Measurements from ENCODE around the gene KCNG1.

GRCh38 chr20:51042064-51042463 is 19.2 kb upstream of the KCNG1 start:
- TF ChIP-seq, protein P1, sequence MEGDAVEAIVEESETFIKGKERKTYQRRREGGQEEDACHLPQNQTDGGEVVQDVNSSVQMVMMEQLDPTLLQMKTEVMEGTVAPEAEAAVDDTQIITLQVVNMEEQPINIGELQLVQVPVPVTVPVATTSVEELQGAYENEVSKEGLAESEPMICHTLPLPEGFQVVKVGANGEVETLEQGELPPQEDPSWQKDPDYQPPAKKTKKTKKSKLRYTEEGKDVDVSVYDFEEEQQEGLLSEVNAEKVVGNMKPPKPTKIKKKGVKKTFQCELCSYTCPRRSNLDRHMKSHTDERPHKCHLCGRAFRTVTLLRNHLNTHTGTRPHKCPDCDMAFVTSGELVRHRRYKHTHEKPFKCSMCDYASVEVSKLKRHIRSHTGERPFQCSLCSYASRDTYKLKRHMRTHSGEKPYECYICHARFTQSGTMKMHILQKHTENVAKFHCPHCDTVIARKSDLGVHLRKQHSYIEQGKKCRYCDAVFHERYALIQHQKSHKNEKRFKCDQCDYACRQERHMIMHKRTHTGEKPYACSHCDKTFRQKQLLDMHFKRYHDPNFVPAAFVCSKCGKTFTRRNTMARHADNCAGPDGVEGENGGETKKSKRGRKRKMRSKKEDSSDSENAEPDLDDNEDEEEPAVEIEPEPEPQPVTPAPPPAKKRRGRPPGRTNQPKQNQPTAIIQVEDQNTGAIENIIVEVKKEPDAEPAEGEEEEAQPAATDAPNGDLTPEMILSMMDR (IDR thresholded peaks at IDR 0.05): no peak
- no peak for TF ChIP-seq EZH2 (IDR thresholded peaks at IDR 0.05; ENCODE audit: borderline replicate concordance, insufficient read depth, low read depth, low read length, poor library complexity, severe bottlenecking)
